SK-N-SH (cell line): Measurements from ENCODE around the gene IQGAP2. TPM values are rescaled to one million over a fixed set of nuclear protein-coding genes. Genes with fewer than 3 reads are reported as not detected.
A peak's percentile ranks its signal among the peaks of the same experiment; 100 is the strongest.

Source experiments
- CTCF ChIA-PET: fragments of 300-600, 350-600 bp; formaldehyde crosslinking; extraction: SDS; loops from one replicate; lab custom pipeline; 2021; lab: Yijun Ruan, JAX
- POLR2A ChIA-PET: fragments of 350-600 bp; sonication (Branson Sonifier 250); formaldehyde crosslinking; extraction: SDS; loops from one replicate; lab custom pipeline; 2020; ENCODE audit warnings: antibody characterized with exemption, inconsistent platforms; lab: Yijun Ruan, JAX
- DNase-seq: peaks from one replicate; pipeline ENCODE4 v3.0.0; 2012
- H2AFZ ChIP-seq: fragments of 200-600 bp; sonication (generic); 2 replicates; pipeline ENCODE4 v1.8.1; 2016; ENCODE audit warnings: antibody characterized with exemption, mild to moderate bottlenecking, low read depth
- H3F3A ChIP-seq: fragments of 200-600 bp; sonication (generic); replicated peaks from 2 replicates; pipeline ENCODE3; 2016; ENCODE audit warnings: antibody characterized with exemption, mild to moderate bottlenecking; ENCODE audit not compliant: insufficient read depth
- H3K27ac ChIP-seq, 2 experiments: fragments of 200-500 bp in 1 of 2; fragments of 200-600 bp in 1 of 2; sonication (Bioruptor generic) in 1 of 2; sonication (generic), shearing (Covaris generic) in 1 of 2; 2 replicates each; pipeline versions ENCODE4 v1.5.1 to v1.6.1; 2014 to 2016; ENCODE audit warnings: low read depth in 2 of 2, inconsistent platforms in 1 of 2, low read length in 1 of 2, mild to moderate bottlenecking in 1 of 2, mixed read lengths in 1 of 2
- H3K27me3 ChIP-seq: fragments of 200-600 bp; sonication (generic), shearing (Covaris generic); 2 replicates; pipeline ENCODE4 v1.6.1; 2016; ENCODE audit warnings: mixed run types; ENCODE audit not compliant: insufficient read depth
- H3K36me3 ChIP-seq, 2 experiments: fragments of 200-500 bp in 1 of 2; fragments of 200-600 bp in 1 of 2; sonication (Bioruptor generic) in 1 of 2; sonication (generic) in 1 of 2; replicated peaks in 1 of 2; 2 replicates each; pipeline versions ENCODE3 to v1.5.1; 2014 to 2016; ENCODE audit warnings: low read length in 1 of 2, mild to moderate bottlenecking in 1 of 2; ENCODE audit not compliant: insufficient read depth in 2 of 2, control insufficient read depth in 1 of 2
- H3K4me1 ChIP-seq, 2 experiments: fragments of 200-500 bp in 1 of 2; fragments of 200-600 bp in 1 of 2; sonication (Bioruptor generic) in 1 of 2; sonication (generic), shearing (Covaris generic) in 1 of 2; 2 replicates each; pipeline versions ENCODE4 v1.5.1 to v1.6.1; 2014 to 2016; ENCODE audit warnings: low read depth in 1 of 2, low read length in 1 of 2, mixed run types in 1 of 2; ENCODE audit not compliant: insufficient read depth in 2 of 2, control insufficient read depth in 1 of 2
- H3K4me2 ChIP-seq: fragments of 200-600 bp; sonication (generic), shearing (Covaris generic); 2 replicates; pipeline ENCODE4 v1.6.1; 2017; ENCODE audit warnings: mixed run types
- H3K4me3 ChIP-seq, 2 experiments: fragments of 200-500 bp in 1 of 2; fragments of 200-600 bp in 1 of 2; sonication (Bioruptor generic) in 1 of 2; sonication (generic), shearing (Covaris generic) in 1 of 2; 2 replicates each; pipeline versions ENCODE4 v1.5.1 to v1.8.1; 2014 to 2016; ENCODE audit warnings: low read depth in 2 of 2, inconsistent platforms in 1 of 2, low read length in 1 of 2, mild to moderate bottlenecking in 1 of 2, mixed read lengths in 1 of 2, moderate library complexity in 1 of 2
- H3K79me2 ChIP-seq: fragments of 200-600 bp; sonication (generic); 2 replicates; pipeline ENCODE4 v1.8.1; 2017; ENCODE audit warnings: mild to moderate bottlenecking; ENCODE audit not compliant: insufficient read depth
- H3K9ac ChIP-seq: fragments of 200-600 bp; sonication (generic); 2 replicates; pipeline ENCODE4 v1.6.1; 2017; ENCODE audit warnings: mixed run types
- H3K9me2 ChIP-seq: fragments of 200-600 bp; sonication (generic); 2 replicates; pipeline ENCODE4 v1.6.1; 2017; ENCODE audit warnings: mixed run types
- H3K9me3 ChIP-seq: fragments of 200-600 bp; sonication (generic); 2 replicates; pipeline ENCODE4 v1.6.1; 2017; ENCODE audit warnings: mixed run types, mild to moderate bottlenecking, moderate library complexity
- H4K20me1 ChIP-seq: fragments of 200-600 bp; sonication (generic); 2 replicates; pipeline ENCODE4 v1.6.1; 2017; ENCODE audit warnings: mild to moderate bottlenecking, mixed run types; ENCODE audit not compliant: insufficient read depth
- CTCF ChIP-seq: fragments of 200-600 bp; sonication (generic); IDR thresholded peaks from 2 replicates; pipeline ENCODE4 v1.6.1; 2017; ENCODE audit warnings: antibody characterized with exemption, mild to moderate bottlenecking, moderate library complexity
- FOSL2 ChIP-seq: IDR thresholded peaks from 2 replicates; pipeline ENCODE4 v1.4.0; 2012; ENCODE audit warnings: low read depth, mild to moderate bottlenecking, moderate library complexity, borderline replicate concordance
- FOXM1 ChIP-seq: IDR thresholded peaks from 2 replicates; pipeline ENCODE4 v1.4.0; 2012; ENCODE audit warnings: low read depth, mild to moderate bottlenecking
- IRF3 ChIP-seq: fragments of 150-350 bp; IDR thresholded peaks from 2 replicates; pipeline ENCODE4 v1.6.1; 2016; ENCODE audit warnings: mild to moderate bottlenecking, low read depth, low read length
- JUND ChIP-seq: IDR thresholded peaks from 2 replicates; pipeline ENCODE4 v1.4.0; 2012
- MEF2A ChIP-seq: IDR thresholded peaks from 2 replicates; pipeline ENCODE4 v1.4.0; 2012; ENCODE audit warnings: low read depth, borderline replicate concordance
- NFIC ChIP-seq: IDR thresholded peaks from 2 replicates; pipeline ENCODE4 v1.4.0; 2012; ENCODE audit warnings: borderline replicate concordance
- NRF1 ChIP-seq: IDR thresholded peaks from 2 replicates; pipeline ENCODE4 v1.6.1; 2012; ENCODE audit warnings: low read depth, mild to moderate bottlenecking, low read length
- POLR2AphosphoS5 ChIP-seq: IDR thresholded peaks from 2 replicates; pipeline ENCODE4 v1.6.1; 2012; ENCODE audit warnings: low read depth, low read length
- RAD21 ChIP-seq: IDR thresholded peaks from 2 replicates; pipeline ENCODE4 v1.6.1; 2012; ENCODE audit warnings: mild to moderate bottlenecking, low read length
- SIN3A ChIP-seq: IDR thresholded peaks from 2 replicates; pipeline ENCODE4 v1.6.1; 2012; ENCODE audit warnings: low read depth, mild to moderate bottlenecking, low read length, moderate library complexity, borderline replicate concordance
- SMC3 ChIP-seq: IDR thresholded peaks from 2 replicates; pipeline ENCODE4 v1.6.1; 2012; ENCODE audit warnings: low read depth, low read length, improper control_type of control experiment
- TAF1 ChIP-seq: IDR thresholded peaks from 2 replicates; pipeline ENCODE4 v1.6.1; 2012; ENCODE audit warnings: low read depth, mild to moderate bottlenecking, low read length, moderate library complexity, borderline replicate concordance
- USF1 ChIP-seq: IDR thresholded peaks from 2 replicates; pipeline ENCODE4 v1.4.0; 2012; ENCODE audit warnings: low read depth, borderline replicate concordance
- WGBS: methylation state at CpG from one replicate; pipeline ENCODE4 v1.1.6; 2017; ENCODE audit warnings: low lambda C conversion rate; 5-methylcytosine and 5-hydroxymethylcytosine counted together
- polyA plus RNA-seq, 3 experiments: library from polyadenylated mRNA; depleted of rRNA; stranded (reverse); fragments of >200 nt; gene quantifications; 2 replicates each; pipeline ENCODE4 v1.2.3, GENCODE V29; 2012

Gene IQGAP2
- polyA plus RNA-seq, 1 of the 3 experiments (the other 2 are of a cell fraction) = 2.1 TPM

- H3K4me1 ChIP-seq = peaks cover 3 to 11% of the 10 kb centered on the region in 2 experiments; a peak in 2 of 4 replicates
- no peaks in the 10 kb centered on the region for H3K9me3 ChIP-seq
- H3K36me3 ChIP-seq = no peaks in the 10 kb centered on the region
- no peaks in the 10 kb centered on the region for H4K20me1 ChIP-seq
- H3K27ac ChIP-seq = peak overlapping the region in 1 of 2 experiments; percentile 39; a peak in 1 of 4 replicates
- 56% methylated on average over 4 of the region's 4 CpGs for WGBS
- H3K4me2 ChIP-seq = no peak overlapping the region
- H3K9ac ChIP-seq = no peak overlapping the region
- no peaks in the 10 kb centered on the region for H3K27me3 ChIP-seq
- TF ChIP-seq JUND (no peak), SMC3 (peak; percentile 92), FOXM1 (no peak), RAD21 (peak; percentile 91), NRF1 (0 out of 2 replicates have a peak, but pooled peaks have one; percentile 5), CTCF (peak; percentile 82)
- TF ChIP-seq, all 33 proteins: peak for 4
- H3K9me2 ChIP-seq = no peaks in the 10 kb centered on the region
- DNase-seq = peak; percentile 69
- ChIA-PET POLR2A (no interaction called here), CTCF (interaction anchor here (0.6 to 3.3 kb wide), 33 partner anchors 8 to 1289 kb away, joined by 3 to 29 read pairs (median 4); partner anchors contain the start of gene IQGAP2)
- no peaks in the 10 kb centered on the region for H3F3A ChIP-seq
- H3K4me3 ChIP-seq = no peak overlapping the region
- no peaks in the 10 kb centered on the region for H3K79me2 ChIP-seq
- H2AFZ ChIP-seq = no peak overlapping the region
Observed at GRCh38 chr5:76544268-76544926, 141.3 kb downstream of the IQGAP2 start.

GRCh38 chr5:76545184-76545583 is 142.1 kb downstream of the IQGAP2 start:
- no peak for DNase-seq
- H3K4me3 ChIP-seq = no peak overlapping the region
- H4K20me1 ChIP-seq = no peaks in the 10 kb centered on the region
- H3K4me2 ChIP-seq = no peak overlapping the region
- H2AFZ ChIP-seq = no peak overlapping the region
- H3K4me1 ChIP-seq = peaks cover 3 to 11% of the 10 kb centered on the region in 2 experiments; a peak in 2 of 4 replicates
- no peaks in the 10 kb centered on the region for H3K9me3 ChIP-seq
- no peaks in the 10 kb centered on the region for H3K79me2 ChIP-seq
- no peaks in the 10 kb centered on the region for H3K36me3 ChIP-seq
- H3K27me3 ChIP-seq = no peaks in the 10 kb centered on the region
- H3F3A ChIP-seq = no peaks in the 10 kb centered on the region
- no peaks in the 10 kb centered on the region for H3K9me2 ChIP-seq
- TF ChIP-seq FOSL2 (no peak), MEF2A (no peak), TAF1 (no peak), NFIC (no peak), CTCF (no peak), POLR2AphosphoS5 (no peak), FOXM1 (no peak), IRF3 (no peak), SMC3 (no peak), USF1 (no peak), SIN3A (no peak), RAD21 (no peak)
- TF ChIP-seq, all 33 proteins: peak for 0
- WGBS = 77% methylated on average over 4 of the region's 4 CpGs
- Histone ChIP-seq H3K9ac (no peak overlapping the region), H3K27ac (no peak overlapping the region)
- CTCF ChIA-PET = interaction anchor here (1.1 to 2.0 kb wide), 3 partner anchors 18 to 37 kb away, joined by 3 to 11 read pairs (median 3); no protein-coding TSS in a partner anchor
- POLR2A ChIA-PET = no interaction called here
